IMR-90 (cell line): ENCODE data around the gene SH2D7. TPM values are rescaled to one million over a fixed set of nuclear protein-coding genes. Genes with fewer than 3 reads are reported as not detected.

Experiments used
- ATAC-seq: fragments of 200-7000 bp; cut with Tn5 transposase; 2 replicates; pipeline ENCODE4 v1.9.1; 2020; ENCODE audit warnings: low read depth, mild to moderate bottlenecking, moderate library complexity
- BruUV-seq: library from RNA; stranded (reverse); fragments of 400-500 nt; replicated peaks from 2 replicates; lab custom pipeline; 2021; lab: Mats Ljungman, UMichigan
- CTCF ChIA-PET: fragments of 300-600 bp; formaldehyde crosslinking; extraction: SDS; loops from one replicate; lab custom pipeline; 2021; ENCODE audit warnings: antibody characterized with exemption; lab: Yijun Ruan, JAX
- POLR2A ChIA-PET: fragments of 300-600 bp; sonication (Branson Sonifier 250); formaldehyde crosslinking; loops from one replicate; lab custom pipeline; 2022; ENCODE audit warnings: antibody characterized with exemption; ENCODE audit not compliant: unreplicated experiment; lab: Charles Lee
- DNase-seq: peaks from one replicate; pipeline ENCODE4 v3.0.0; 2013
- H2AFZ ChIP-seq: replicated peaks from 2 replicates; pipeline ENCODE3; 2013; ENCODE audit warnings: low read length, mild to moderate bottlenecking; ENCODE audit not compliant: poor library complexity
- H2AK5ac ChIP-seq: 2 replicates; pipeline ENCODE4 v1.6.1; 2013; ENCODE audit warnings: low read depth, low read length, inconsistent platforms
- H2AK9ac ChIP-seq: replicated peaks from 2 replicates; pipeline ENCODE3; 2013; ENCODE audit warnings: mild to moderate bottlenecking, low read depth, low read length, moderate library complexity; ENCODE audit not compliant: poor library complexity
- H2BK120ac ChIP-seq: 2 replicates; pipeline ENCODE4 v1.6.1; 2013; ENCODE audit warnings: low read depth, low read length, inconsistent platforms
- H2BK15ac ChIP-seq: 3 replicates; pipeline ENCODE4 v1.6.1; 2013; ENCODE audit warnings: low read depth, low read length, inconsistent platforms
- H2BK20ac ChIP-seq: 2 replicates; pipeline ENCODE4 v1.6.1; 2013; ENCODE audit warnings: low read depth, mild to moderate bottlenecking, inconsistent platforms, low read length, moderate library complexity
- H2BK5ac ChIP-seq: 2 replicates; pipeline ENCODE4 v1.6.1; 2013; ENCODE audit warnings: mild to moderate bottlenecking, low read depth, low read length, inconsistent platforms; ENCODE audit not compliant: poor library complexity, severe bottlenecking
- H3K14ac ChIP-seq: replicated peaks from 2 replicates; pipeline ENCODE4 v1.6.1; 2013; ENCODE audit warnings: low read depth, low read length, inconsistent platforms
- H3K18ac ChIP-seq: 2 replicates; pipeline ENCODE4 v1.6.1; 2013; ENCODE audit warnings: low read depth, low read length, control low read depth
- H3K23ac ChIP-seq: 2 replicates; pipeline ENCODE4 v1.6.1; 2013; ENCODE audit warnings: low read depth, low read length, inconsistent platforms
- H3K27ac ChIP-seq: 2 replicates; pipeline ENCODE4 v1.5.1; 2013; ENCODE audit warnings: mild to moderate bottlenecking, control low read depth, low read length; ENCODE audit not compliant: insufficient read depth
- H3K27me3 ChIP-seq: 2 replicates; pipeline ENCODE4 v1.6.1; 2013; ENCODE audit warnings: low read length; ENCODE audit not compliant: control insufficient read depth, insufficient read depth
- H3K36me3 ChIP-seq: 2 replicates; pipeline ENCODE4 v1.6.1; 2013; ENCODE audit warnings: low read length, mixed read lengths; ENCODE audit not compliant: control insufficient read depth, insufficient read depth
- H3K4ac ChIP-seq: 2 replicates; pipeline ENCODE4 v1.6.1; 2013; ENCODE audit warnings: low read depth, low read length, inconsistent platforms
- H3K4me1 ChIP-seq: 2 replicates; pipeline ENCODE4 v1.6.1; 2013; ENCODE audit warnings: low read length, mixed read lengths; ENCODE audit not compliant: control insufficient read depth, insufficient read depth
- H3K4me2 ChIP-seq: 2 replicates; pipeline ENCODE4 v1.6.1; 2013; ENCODE audit warnings: low read depth, mild to moderate bottlenecking, control low read depth, low read length, moderate library complexity
- H3K4me3 ChIP-seq: 2 replicates; pipeline ENCODE4 v1.5.1; 2013; ENCODE audit warnings: low read depth, mild to moderate bottlenecking, control low read depth, low read length, moderate library complexity; ENCODE audit not compliant: insufficient read depth
- H3K56ac ChIP-seq: 2 replicates; pipeline ENCODE4 v1.6.1; 2013; ENCODE audit warnings: low read length, inconsistent platforms; ENCODE audit not compliant: insufficient read depth; ENCODE audit errors: extremely low read depth
- H3K79me1 ChIP-seq, 2 experiments: 2 replicates each; pipeline ENCODE4 v1.6.1; 2013; ENCODE audit warnings: low read length in 2 of 2, inconsistent platforms in 1 of 2, low read depth in 1 of 2
- H3K9ac ChIP-seq: 2 replicates; pipeline ENCODE4 v1.6.1; 2013; ENCODE audit warnings: low read depth, low read length, control low read depth
- H3K9me1 ChIP-seq: 2 replicates; pipeline ENCODE4 v1.6.1; 2013; ENCODE audit warnings: low read length, inconsistent platforms; ENCODE audit not compliant: insufficient read depth
- H3K9me3 ChIP-seq: 2 replicates; pipeline ENCODE4 v1.6.1; 2013; ENCODE audit warnings: low read length; ENCODE audit not compliant: control insufficient read depth, insufficient read depth
- H4K20me1 ChIP-seq: 2 replicates; pipeline ENCODE4 v1.6.1; 2013; ENCODE audit warnings: low read length, inconsistent platforms; ENCODE audit not compliant: insufficient read depth
- H4K5ac ChIP-seq: 2 replicates; pipeline ENCODE4 v1.6.1; 2013; ENCODE audit warnings: mild to moderate bottlenecking, low read depth, low read length, control low read depth
- H4K8ac ChIP-seq, 2 experiments: 2 replicates each; pipeline ENCODE4 v1.6.1; 2013; ENCODE audit warnings: low read depth in 2 of 2, low read length in 2 of 2, control low read depth in 1 of 2, inconsistent platforms in 1 of 2
- H4K91ac ChIP-seq: 2 replicates; pipeline ENCODE4 v1.6.1; 2013; ENCODE audit warnings: low read depth, low read length, inconsistent platforms; ENCODE audit not compliant: insufficient read depth
- BHLHE40 ChIP-seq: fragments of 150-350 bp; IDR thresholded peaks from 2 replicates; pipeline ENCODE4 v1.6.1; 2016; ENCODE audit warnings: mild to moderate bottlenecking, low read depth, low read length
- CHD1 ChIP-seq: IDR thresholded peaks from 2 replicates; pipeline ENCODE4 v1.6.1; 2012; ENCODE audit warnings: low read depth, low read length, improper control_type of control experiment
- FOS ChIP-seq: fragments of 150-350 bp; IDR thresholded peaks from 2 replicates; pipeline ENCODE4 v1.6.1; 2016; ENCODE audit warnings: low read depth, low read length
- SMC3 ChIP-seq: fragments of 150-350 bp; IDR thresholded peaks from 2 replicates; pipeline ENCODE4 v1.6.1; 2016; ENCODE audit warnings: low read depth, mild to moderate bottlenecking, antibody characterized with exemption, low read length, moderate library complexity
- WGBS, 2 experiments: methylation state at CpG; one replicate each; pipeline versions ENCODE4 v1.1.5 to v1.1.7; 2013; ENCODE audit warnings: missing lambda C conversion rate in 2 of 2; ENCODE audit not compliant: insufficient read length in 1 of 2; ENCODE audit errors: extremely low coverage in 2 of 2; 5-methylcytosine and 5-hydroxymethylcytosine counted together
- dilution Hi-C: fragments of 300-500 bp; cut with HindIII; formaldehyde crosslinking; loops from one replicate; pipeline ENCODE4 v1.14.3; 2018; ENCODE audit warnings: low sequenced_read_pairs; ENCODE audit not compliant: unreplicated experiment
- in situ Hi-C: fragments of 300-500 bp; cut with MboI; formaldehyde crosslinking; loops from 3 replicates; pipeline ENCODE4 v1.14.3; 2019; ENCODE audit warnings: low sequenced_read_pairs, inconsistent platforms, mixed read lengths
- intact Hi-C: fragments of 100-400 bp; cut with micrococcal nuclease; formaldehyde crosslinking; loops from 2 replicates; pipeline ENCODE4 v1.10.0; 2022
- polyA plus RNA-seq, 3 experiments: library from polyadenylated mRNA; depleted of rRNA; stranded (reverse); fragments of >200 nt; gene quantifications; 2 replicates each; pipeline ENCODE4 v1.2.3, GENCODE V29; 2012; ENCODE audit warnings: low replicate concordance in 1 of 3
- total RNA-seq: library from RNA; depleted of rRNA; stranded (reverse); fragments of >200 nt; gene quantifications from 2 replicates; pipeline ENCODE4 v1.2.3, GENCODE V29; 2012
- TF ChIP-seq, protein P1 (sequence below): fragments of 150-350 bp; IDR thresholded peaks from 2 replicates; pipeline ENCODE4 v1.6.1; 2016; ENCODE audit warnings: low read depth, mild to moderate bottlenecking, low read length, moderate library complexity, borderline replicate concordance
- TF ChIP-seq, protein P2 (sequence below): fragments of 150-350 bp; IDR thresholded peaks from 2 replicates; pipeline ENCODE4 v1.6.1; 2017; ENCODE audit warnings: mild to moderate bottlenecking, antibody characterized with exemption, low read length, low read depth

The SH2D7 gene
- total and polyA plus RNA-seq, 2 of the 4 experiments (the other 2 are of a cell fraction): not detected

DNA sequence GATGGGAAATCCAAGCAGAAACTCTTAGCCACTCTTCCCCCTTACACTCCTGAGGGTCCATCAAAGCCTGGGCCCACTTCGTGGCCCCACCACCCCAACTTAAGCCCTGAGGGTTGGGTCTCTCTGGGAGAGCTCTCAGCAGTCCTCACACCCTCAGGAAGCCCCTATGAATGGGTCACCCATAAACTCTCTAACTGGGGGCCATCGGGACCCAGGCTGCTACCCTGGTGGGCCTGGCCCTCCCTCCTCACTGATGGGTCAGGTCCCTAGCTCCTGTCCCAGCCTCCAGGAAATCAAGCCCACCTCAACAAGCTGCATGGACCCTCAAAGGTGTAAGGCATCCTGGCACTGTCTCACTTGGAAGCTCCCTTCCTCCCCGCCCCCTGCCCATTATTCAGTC lies 19.4 kb downstream of the SH2D7 start:
- peaks cover 11% of the 10 kb centered on the region; the same call in 1 of the 2 replicates for H4K20me1 ChIP-seq
- in situ Hi-C loops: loop anchor here (10.0 kb wide), 2 partner anchors 123 to 313 kb away; partner anchors contain the start of gene ACSBG1
- H3K36me3 ChIP-seq: no peaks in the 10 kb centered on the region
- no peak overlapping the region for H3K14ac ChIP-seq
- no TSS peak for BruUV-seq
- no peaks in the 10 kb centered on the region; the same call in 1 of the 2 replicates for H3K27me3 ChIP-seq
- ChIA-PET POLR2A (no interaction called here), CTCF (interaction anchor here (1.2 to 2.0 kb wide), 2 partner anchors 145 to 152 kb away, joined by 6 to 7 read pairs; no protein-coding TSS in a partner anchor)
- no peak overlapping the region for H2BK120ac ChIP-seq
- ATAC-seq (no peak), DNase-seq (no peak)
- no peak overlapping the region for H3K18ac ChIP-seq
- no peak overlapping the region for H2AK5ac ChIP-seq
- no peak overlapping the region for H3K9ac ChIP-seq
- no peak overlapping the region for H3K4me2 ChIP-seq
- no peak overlapping the region for H3K27ac ChIP-seq
- H2BK20ac ChIP-seq: no peak overlapping the region
- no peak overlapping the region for H2AFZ ChIP-seq
- no peak overlapping the region for H3K56ac ChIP-seq
- no peaks in the 10 kb centered on the region for H3K9me1 ChIP-seq
- no peaks in the 10 kb centered on the region for H3K9me3 ChIP-seq
- H3K4me3 ChIP-seq: no peak overlapping the region
- no peaks in the 10 kb centered on the region for H3K79me1 ChIP-seq
- TF ChIP-seq BHLHE40 (no peak), SMC3 (no peak), FOS (no peak), CHD1 (no peak)
- TF ChIP-seq, protein P1, sequence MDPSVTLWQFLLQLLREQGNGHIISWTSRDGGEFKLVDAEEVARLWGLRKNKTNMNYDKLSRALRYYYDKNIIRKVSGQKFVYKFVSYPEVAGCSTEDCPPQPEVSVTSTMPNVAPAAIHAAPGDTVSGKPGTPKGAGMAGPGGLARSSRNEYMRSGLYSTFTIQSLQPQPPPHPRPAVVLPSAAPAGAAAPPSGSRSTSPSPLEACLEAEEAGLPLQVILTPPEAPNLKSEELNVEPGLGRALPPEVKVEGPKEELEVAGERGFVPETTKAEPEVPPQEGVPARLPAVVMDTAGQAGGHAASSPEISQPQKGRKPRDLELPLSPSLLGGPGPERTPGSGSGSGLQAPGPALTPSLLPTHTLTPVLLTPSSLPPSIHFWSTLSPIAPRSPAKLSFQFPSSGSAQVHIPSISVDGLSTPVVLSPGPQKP: no peak
- TF ChIP-seq, protein P2, sequence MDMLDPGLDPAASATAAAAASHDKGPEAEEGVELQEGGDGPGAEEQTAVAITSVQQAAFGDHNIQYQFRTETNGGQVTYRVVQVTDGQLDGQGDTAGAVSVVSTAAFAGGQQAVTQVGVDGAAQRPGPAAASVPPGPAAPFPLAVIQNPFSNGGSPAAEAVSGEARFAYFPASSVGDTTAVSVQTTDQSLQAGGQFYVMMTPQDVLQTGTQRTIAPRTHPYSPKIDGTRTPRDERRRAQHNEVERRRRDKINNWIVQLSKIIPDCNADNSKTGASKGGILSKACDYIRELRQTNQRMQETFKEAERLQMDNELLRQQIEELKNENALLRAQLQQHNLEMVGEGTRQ: no peak
- H4K91ac ChIP-seq: no peak overlapping the region
- no peak overlapping the region for H4K5ac ChIP-seq
- intact Hi-C loops: no loop called here
- WGBS, 2 experiments: 60% methylated on average over 1 of the region's 3 CpGs; no CpG with 5 or more reads in 1 of the 2 experiments
- H3K4me1 ChIP-seq: peaks cover 2% of the 10 kb centered on the region; the same call in 1 of the 2 replicates
- peak overlapping the region; percentile 18 for H2AK9ac ChIP-seq
- no peak overlapping the region for H4K8ac ChIP-seq
- H3K23ac ChIP-seq: no peak overlapping the region
- H3K4ac ChIP-seq: no peak overlapping the region
- dilution Hi-C loops: no loop called here
- H2BK15ac ChIP-seq: no peak overlapping the region
- H2BK5ac ChIP-seq: no peak overlapping the region
